HG02970 (cell line): ENCODE results near the gene AFG1L.
"Not testable (repeated sequence)": the region's sequence is repeated elsewhere in the genome, so short reads cannot be mapped to it uniquely, and the experiment has no call there.

Experiments
- ATAC-seq: cut with Tn5 transposase; IDR thresholded peaks from one replicate; pipeline ENCODE4 v1.9.1; 2021; ENCODE audit warnings: mild to moderate bottlenecking, moderate library complexity, moderate number of reproducible peaks; ENCODE audit not compliant: unreplicated experiment, low FRiP score

AFG1L gene

GRCh38 chr6:108348655-108349349, 53.9 kb downstream of the AFG1L start:
- peak; percentile 80 for ATAC-seq

GRCh38 chr6:108350528-108350927, 55.7 kb downstream of the AFG1L start:
- peak; percentile 43 for ATAC-seq

GRCh38 chr6:108353853-108354252, 59.0 kb downstream of the AFG1L start:
- no peak for ATAC-seq

- no peak for ATAC-seq
These were observed 60.3 kb downstream of the AFG1L start for GRCh38 chr6:108355120-108355519.

GRCh38 chr6:108355890-108356289, 61.0 kb downstream of the AFG1L start:
- ATAC-seq, result no peak

GRCh38 chr6:108359901-108360882, 65.3 kb downstream of the AFG1L start:
- no peak for ATAC-seq

- ATAC-seq, result no peak
These were observed 66.1 kb downstream of the AFG1L start for GRCh38 chr6:108360919-108361311.

- no peak for ATAC-seq
These were observed 66.6 kb downstream of the AFG1L start for GRCh38 chr6:108361312-108361932.

- no peak for ATAC-seq
These were observed 67.6 kb downstream of the AFG1L start for GRCh38 chr6:108362455-108362854.

GRCh38 chr6:108363113-108363512, 68.3 kb downstream of the AFG1L start:
- no peak for ATAC-seq

- no peak for ATAC-seq
These were observed 69.0 kb downstream of the AFG1L start for GRCh38 chr6:108363889-108364313.

GRCh38 chr6:108364470-108364869, 69.6 kb downstream of the AFG1L start:
- no peak for ATAC-seq

GRCh38 chr6:108365478-108365877, 70.6 kb downstream of the AFG1L start:
- ATAC-seq, result no peak

GRCh38 chr6:108366236-108366635, 71.4 kb downstream of the AFG1L start:
- no peak for ATAC-seq

- no peak for ATAC-seq
These were observed 73.7 kb downstream of the AFG1L start for GRCh38 chr6:108368431-108369030.

GRCh38 chr6:108380876-108381275, 86.0 kb downstream of the AFG1L start:
- no peak for ATAC-seq

- no peak for ATAC-seq
These were observed 89.1 kb downstream of the AFG1L start for GRCh38 chr6:108383981-108384380.

- not testable (repeated sequence) for ATAC-seq
These were observed 94.3 kb downstream of the AFG1L start for GRCh38 chr6:108389190-108389589.

- no peak for ATAC-seq
These were observed 100.4 kb downstream of the AFG1L start for GRCh38 chr6:108395297-108395696.

GRCh38 chr6:108403236-108403635, 108.4 kb downstream of the AFG1L start:
- no peak for ATAC-seq

GRCh38 chr6:108406943-108407342, 112.1 kb downstream of the AFG1L start:
- ATAC-seq, result no peak
